ENCODE data around the gene FBXL5. TPM values are rescaled to one million over a fixed set of nuclear protein-coding genes. Genes with fewer than 3 reads are reported as not detected.

The FBXL5 gene
- total and polyA plus RNA-seq, 2 donors (not counting 1 experiment from before 2014, with no cell fraction given): 21.2 to 41.0 TPM

DNA sequence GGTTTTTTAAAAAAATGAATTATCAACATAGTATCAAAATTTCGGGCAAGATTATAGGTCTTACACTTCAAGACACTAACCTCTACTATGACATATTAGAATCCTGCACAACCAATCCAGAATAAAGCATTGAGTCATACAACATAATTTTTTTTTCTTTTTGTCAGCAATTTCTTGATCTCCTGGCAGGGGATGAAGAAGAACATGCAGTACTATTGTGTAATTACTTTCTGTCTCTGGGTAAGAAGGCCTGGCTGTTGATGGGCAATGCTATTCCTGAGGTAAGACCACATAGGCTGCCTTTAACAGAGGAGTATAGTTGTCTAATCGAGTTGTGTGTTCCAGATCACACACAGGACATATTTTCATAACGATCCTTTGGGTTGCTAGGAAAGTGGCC, 67.5 kb downstream of the FBXL5 start:
- no peaks in the 10 kb centered on the region for H3K27me3 ChIP-seq (replicated peaks in 1 of 4; ENCODE audit: control extremely low read depth in 1 of 4, control insufficient read depth in 3 of 4, insufficient read depth in 4 of 4, low read length in 3 of 4)
- intact Hi-C loops (cut with micrococcal nuclease): no loop called here
- peaks cover 10 to 21% of the 10 kb centered on the region in 2 donors for H3K4me1 ChIP-seq (ENCODE audit: control insufficient read depth in 2 of 2, insufficient read depth in 2 of 2, low read length in 2 of 2)
- no peak overlapping the region for H3K9ac ChIP-seq (ENCODE audit: low read length)
- Mint-ChIP-seq H3K4me1 (peaks cover 25% of the 10 kb centered on the region), H3K4me3 (no peak overlapping the region), H3K9me3 (ENCODE audit: insufficient read depth) (no peaks in the 10 kb centered on the region), H3K27ac (no peak overlapping the region), H3K27me3 (no peaks in the 10 kb centered on the region)
- DNase-seq (no peak), ATAC-seq (ENCODE audit: low read depth) (no peak)
- CTCF ChIA-PET: no interaction called here
- no peak overlapping the region for H3K4me3 ChIP-seq (ENCODE audit: control extremely low read depth in 1 of 5, extremely low read depth in 1 of 5, insufficient read depth in 1 of 5, low read depth in 2 of 5, low read length in 4 of 5)
- TF ChIP-seq, protein P1, sequence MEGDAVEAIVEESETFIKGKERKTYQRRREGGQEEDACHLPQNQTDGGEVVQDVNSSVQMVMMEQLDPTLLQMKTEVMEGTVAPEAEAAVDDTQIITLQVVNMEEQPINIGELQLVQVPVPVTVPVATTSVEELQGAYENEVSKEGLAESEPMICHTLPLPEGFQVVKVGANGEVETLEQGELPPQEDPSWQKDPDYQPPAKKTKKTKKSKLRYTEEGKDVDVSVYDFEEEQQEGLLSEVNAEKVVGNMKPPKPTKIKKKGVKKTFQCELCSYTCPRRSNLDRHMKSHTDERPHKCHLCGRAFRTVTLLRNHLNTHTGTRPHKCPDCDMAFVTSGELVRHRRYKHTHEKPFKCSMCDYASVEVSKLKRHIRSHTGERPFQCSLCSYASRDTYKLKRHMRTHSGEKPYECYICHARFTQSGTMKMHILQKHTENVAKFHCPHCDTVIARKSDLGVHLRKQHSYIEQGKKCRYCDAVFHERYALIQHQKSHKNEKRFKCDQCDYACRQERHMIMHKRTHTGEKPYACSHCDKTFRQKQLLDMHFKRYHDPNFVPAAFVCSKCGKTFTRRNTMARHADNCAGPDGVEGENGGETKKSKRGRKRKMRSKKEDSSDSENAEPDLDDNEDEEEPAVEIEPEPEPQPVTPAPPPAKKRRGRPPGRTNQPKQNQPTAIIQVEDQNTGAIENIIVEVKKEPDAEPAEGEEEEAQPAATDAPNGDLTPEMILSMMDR (IDR thresholded peaks at IDR 0.05): no peak
- no peak for TF ChIP-seq EZH2 (IDR thresholded peaks at IDR 0.05; ENCODE audit: borderline replicate concordance, insufficient read depth, low read depth, low read length, poor library complexity, severe bottlenecking)
- 100% methylated on average over 2 of the region's 3 CpGs for WGBS (ENCODE audit: insufficient coverage)
- no peaks in the 10 kb centered on the region for H3K79me2 ChIP-seq (ENCODE audit: control insufficient read depth, insufficient read depth, low read length)
- POLR2A ChIA-PET: no interaction called here
- no peak overlapping the region for H2AFZ ChIP-seq (ENCODE audit: insufficient read depth, low read depth, low read length, poor library complexity, severe bottlenecking)
- H3K36me3 ChIP-seq (replicated peaks in 1 of 2; ENCODE audit: control extremely low read depth in 1 of 2, control insufficient read depth in 1 of 2, extremely low read depth in 1 of 2, insufficient read depth in 2 of 2, low read length in 1 of 2): no peaks in the 10 kb centered on the region
- no peaks in the 10 kb centered on the region for H4K20me1 ChIP-seq (ENCODE audit: control insufficient read depth, insufficient read depth, low read length, poor library complexity, severe bottlenecking)
- H3K4me2 ChIP-seq (replicated peaks; ENCODE audit: low read depth, low read length, poor library complexity, severe bottlenecking): no peak overlapping the region
- no peak overlapping the region for H3K27ac ChIP-seq (ENCODE audit: low read length in 2 of 2)
- no peaks in the 10 kb centered on the region for H3K9me3 ChIP-seq (ENCODE audit: control extremely low read depth in 1 of 3, control insufficient read depth in 2 of 3, insufficient read depth in 1 of 3, low read length in 2 of 3)

DNA sequence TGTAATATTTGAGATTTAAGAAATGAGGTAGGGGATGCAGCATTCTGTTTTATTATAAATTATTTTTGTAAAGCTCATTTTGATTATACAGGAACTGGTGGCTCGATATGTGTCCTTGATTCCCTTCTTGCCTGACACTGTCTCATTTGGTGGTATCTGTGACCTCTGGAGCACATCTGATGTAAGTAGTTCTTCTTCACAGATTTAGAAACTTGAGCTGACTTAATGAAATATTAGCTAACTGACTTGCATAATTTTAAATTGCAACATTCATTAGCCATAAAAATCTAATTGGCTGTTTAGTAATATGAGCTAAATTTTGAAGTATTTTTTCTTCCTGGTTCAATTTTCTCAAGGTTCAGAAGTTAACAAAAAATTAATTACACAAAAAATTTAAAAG, 69.1 kb downstream of the FBXL5 start:
- H3K9me3 Mint-ChIP-seq (ENCODE audit: insufficient read depth): no peaks in the 10 kb centered on the region
- ChIA-PET CTCF (no interaction called here), POLR2A (no interaction called here)
- intact Hi-C loops (cut with micrococcal nuclease): no loop called here
- H3K27ac ChIP-seq (ENCODE audit: low read length in 2 of 2): no peak overlapping the region
- H3K4me3 Mint-ChIP-seq: no peak overlapping the region
- H3K9me3 ChIP-seq (ENCODE audit: control extremely low read depth in 1 of 3, control insufficient read depth in 2 of 3, insufficient read depth in 1 of 3, low read length in 2 of 3): no peaks in the 10 kb centered on the region
- no peak overlapping the region for H3K4me2 ChIP-seq (replicated peaks; ENCODE audit: low read depth, low read length, poor library complexity, severe bottlenecking)
- ATAC-seq (ENCODE audit: low read depth) (no peak), DNase-seq (no peak)
- H3K4me1 ChIP-seq (ENCODE audit: control insufficient read depth in 2 of 2, insufficient read depth in 2 of 2, low read length in 2 of 2): peaks cover 10 to 21% of the 10 kb centered on the region in 2 donors
- H3K27ac Mint-ChIP-seq: no peak overlapping the region
- H3K9ac ChIP-seq (ENCODE audit: low read length): no peak overlapping the region
- no peak overlapping the region for H3K4me3 ChIP-seq (ENCODE audit: control extremely low read depth in 1 of 5, extremely low read depth in 1 of 5, insufficient read depth in 1 of 5, low read depth in 2 of 5, low read length in 4 of 5)
- TF ChIP-seq EZH2 (IDR thresholded peaks at IDR 0.05; ENCODE audit: borderline replicate concordance, insufficient read depth, low read depth, low read length, poor library complexity, severe bottlenecking): no peak
- TF ChIP-seq, protein P1 (IDR thresholded peaks at IDR 0.05): no peak
- H3K27me3 ChIP-seq (replicated peaks in 1 of 4; ENCODE audit: control extremely low read depth in 1 of 4, control insufficient read depth in 3 of 4, insufficient read depth in 4 of 4, low read length in 3 of 4): no peaks in the 10 kb centered on the region
- no peaks in the 10 kb centered on the region for H3K79me2 ChIP-seq (ENCODE audit: control insufficient read depth, insufficient read depth, low read length)
- no peaks in the 10 kb centered on the region for H3K27me3 Mint-ChIP-seq
- H2AFZ ChIP-seq (ENCODE audit: insufficient read depth, low read depth, low read length, poor library complexity, severe bottlenecking): no peak overlapping the region
- H4K20me1 ChIP-seq (ENCODE audit: control insufficient read depth, insufficient read depth, low read length, poor library complexity, severe bottlenecking): no peaks in the 10 kb centered on the region
- H3K36me3 ChIP-seq (replicated peaks in 1 of 2; ENCODE audit: control extremely low read depth in 1 of 2, control insufficient read depth in 1 of 2, extremely low read depth in 1 of 2, insufficient read depth in 2 of 2, low read length in 1 of 2): no peaks in the 10 kb centered on the region
- H3K4me1 Mint-ChIP-seq: peaks cover 25% of the 10 kb centered on the region
- WGBS (ENCODE audit: insufficient coverage): no CpG with 5 or more reads among the region's 1 CpG
